ENCODE data around the gene SUFU.

- TF ChIP-seq CTCF (IDR thresholded peaks at IDR 0.05; ENCODE audit: borderline replicate concordance, extremely low read depth, low read length, poor library complexity, severe bottlenecking): no peak
- TF ChIP-seq EZH2 (IDR thresholded peaks at IDR 0.05; ENCODE audit: borderline replicate concordance, low read depth, low read length, severe bottlenecking): no peak
Measured at GRCh38 chr10:102527546-102527945, 23.8 kb downstream of the SUFU start.
